OCI-LY7 (cell line): ENCODE data around the gene RPL29. TPM values are rescaled to one million over a fixed set of nuclear protein-coding genes. Genes with fewer than 3 reads are reported as not detected.

Source experiments
- Bru-seq: library from RNA; stranded (reverse); fragments of 400-500 nt; gene quantifications from one replicate; lab custom pipeline; 2021; lab: Mats Ljungman, UMichigan
- BruChase-seq, 2 experiments: library from RNA; stranded (reverse); fragments of 400-500 nt; gene quantifications; one replicate each; lab custom pipeline; 2021; lab: Mats Ljungman, UMichigan
- BruUV-seq: library from RNA; stranded (reverse); fragments of 400-500 nt; replicated peaks from 2 replicates; lab custom pipeline; 2021; lab: Mats Ljungman, UMichigan
- CTCF ChIA-PET: fragments of 300-600 bp; sonication (Branson Sonifier 250); formaldehyde crosslinking; loops from one replicate; lab custom pipeline; 2022; ENCODE audit warnings: antibody characterized with exemption; ENCODE audit not compliant: unreplicated experiment; lab: Charles Lee
- POLR2A ChIA-PET: fragments of 300-600 bp; sonication (Branson Sonifier 250); formaldehyde crosslinking; loops from one replicate; lab custom pipeline; 2022; ENCODE audit warnings: antibody characterized with exemption; lab: Charles Lee
- DNase-seq: peaks from one replicate; pipeline ENCODE4 v3.0.0-alpha.2; 2015; ENCODE audit warnings: low spot score
- H2AFZ ChIP-seq: fragments of 200-600 bp; sonication (generic), shearing (Covaris generic); 2 replicates; pipeline ENCODE4 v1.6.1; 2014; ENCODE audit warnings: mild to moderate bottlenecking, antibody characterized with exemption, low read length, moderate library complexity
- H3K27ac ChIP-seq: fragments of 200-600 bp; sonication (generic); 2 replicates; pipeline ENCODE4 v1.5.1; 2014; ENCODE audit warnings: mixed run types, low read depth, mild to moderate bottlenecking, moderate library complexity, low read length, inconsistent platforms; ENCODE audit not compliant: poor library complexity, severe bottlenecking
- H3K36me3 ChIP-seq: fragments of 200-600 bp; sonication (generic); 2 replicates; pipeline ENCODE4 v1.6.1; 2014; ENCODE audit warnings: mild to moderate bottlenecking, antibody characterized with exemption, low read length, moderate library complexity, mixed read lengths; ENCODE audit not compliant: insufficient read depth
- H3K4me1 ChIP-seq: fragments of 200-600 bp; sonication (generic); 2 replicates; pipeline ENCODE4 v1.5.1; 2014; ENCODE audit warnings: mild to moderate bottlenecking, low read length; ENCODE audit not compliant: insufficient read depth, poor library complexity, severe bottlenecking
- H3K4me2 ChIP-seq: fragments of 200-600 bp; sonication (generic); 2 replicates; pipeline ENCODE4 v1.6.1; 2014; ENCODE audit warnings: mild to moderate bottlenecking, low read length
- H3K4me3 ChIP-seq: fragments of 200-600 bp; sonication (generic); 2 replicates; pipeline ENCODE4 v1.5.1; 2014; ENCODE audit warnings: mild to moderate bottlenecking, low read depth, low read length; ENCODE audit not compliant: poor library complexity, severe bottlenecking
- H3K79me2 ChIP-seq: fragments of 200-600 bp; sonication (generic); 2 replicates; pipeline ENCODE4 v1.6.1; 2016; ENCODE audit warnings: low read depth, mild to moderate bottlenecking, low read length, moderate library complexity, mixed read lengths; ENCODE audit not compliant: insufficient read depth
- H3K9me2 ChIP-seq: fragments of 200-600 bp; sonication (generic); 2 replicates; pipeline ENCODE4 v1.6.1; 2016; ENCODE audit warnings: mild to moderate bottlenecking, low read length, mixed read lengths; ENCODE audit not compliant: insufficient read depth
- H3K9me3 ChIP-seq: fragments of 200-600 bp; sonication (generic); 2 replicates; pipeline ENCODE4 v1.6.1; 2014; ENCODE audit warnings: mild to moderate bottlenecking, mixed run types, low read length, mixed read lengths
- H4K20me1 ChIP-seq: fragments of 200-600 bp; sonication (generic); 2 replicates; pipeline ENCODE4 v1.6.1; 2014; ENCODE audit warnings: mild to moderate bottlenecking, antibody characterized with exemption, low read length, moderate library complexity, mixed read lengths; ENCODE audit not compliant: insufficient read depth
- EZH2phosphoT487 ChIP-seq: fragments of 200-600 bp; sonication (generic); IDR thresholded peaks from 2 replicates; pipeline ENCODE4 v1.6.1; 2018; ENCODE audit warnings: low read depth, borderline replicate concordance, mild to moderate bottlenecking, mixed run types, antibody characterized with exemption, low read length, moderate library complexity, mixed read lengths
- intact Hi-C: fragments of 100-400 bp; cut with micrococcal nuclease; formaldehyde crosslinking; loops from one replicate; pipeline ENCODE4 v1.10.0; 2022; ENCODE audit not compliant: unreplicated experiment
- long read RNA-seq: library from polyadenylated mRNA; stranded (forward); transcript quantifications from one replicate; pipeline ENCODE4 v2.0.0, GENCODE V29; 2022
- total RNA-seq, 2 experiments: library from RNA; depleted of rRNA in 1 of 2; stranded (reverse); fragments of >200 nt in 1 of 2; shearing (Covaris generic) in 1 of 2; gene quantifications; 2 replicates each; pipeline ENCODE4 v1.2.3, GENCODE V29; 2014 to 2022
- TF ChIP-seq, protein P1 (sequence below): fragments of 200-600 bp; sonication (generic); conservative IDR thresholded peaks from 2 replicates; pipeline ENCODE4 v1.5.1; 2014; ENCODE audit warnings: mild to moderate bottlenecking, antibody characterized with exemption, low read length, moderate library complexity, mixed read lengths

RPL29 gene
- total RNA-seq (2014; rRNA removed; shearing (Covaris generic)) (1,739 and 1,781 TPM in 2 replicates), total RNA-seq (2022) (1,513 and 1,535 TPM in 2 replicates), Bru-seq, nascent RNA (percentile 100 among the genes with signal in this experiment), BruChase-seq, experiment 1, labeled RNA remaining after a 6-hour chase (percentile 100 among the genes with signal in this experiment), BruChase-seq, experiment 2, labeled RNA remaining after a 2-hour chase (percentile 99 among the genes with signal in this experiment)
- long read RNA-seq, transcript RPL29-201 (4 exons, 723 nt) = major isoform, 233 of 280 reads
- long read RNA-seq, partial matches to known transcripts = 37 of 280 reads
- long read RNA-seq, other reads (novel, unspliced or antisense) = 4 of 280 reads

DNA sequence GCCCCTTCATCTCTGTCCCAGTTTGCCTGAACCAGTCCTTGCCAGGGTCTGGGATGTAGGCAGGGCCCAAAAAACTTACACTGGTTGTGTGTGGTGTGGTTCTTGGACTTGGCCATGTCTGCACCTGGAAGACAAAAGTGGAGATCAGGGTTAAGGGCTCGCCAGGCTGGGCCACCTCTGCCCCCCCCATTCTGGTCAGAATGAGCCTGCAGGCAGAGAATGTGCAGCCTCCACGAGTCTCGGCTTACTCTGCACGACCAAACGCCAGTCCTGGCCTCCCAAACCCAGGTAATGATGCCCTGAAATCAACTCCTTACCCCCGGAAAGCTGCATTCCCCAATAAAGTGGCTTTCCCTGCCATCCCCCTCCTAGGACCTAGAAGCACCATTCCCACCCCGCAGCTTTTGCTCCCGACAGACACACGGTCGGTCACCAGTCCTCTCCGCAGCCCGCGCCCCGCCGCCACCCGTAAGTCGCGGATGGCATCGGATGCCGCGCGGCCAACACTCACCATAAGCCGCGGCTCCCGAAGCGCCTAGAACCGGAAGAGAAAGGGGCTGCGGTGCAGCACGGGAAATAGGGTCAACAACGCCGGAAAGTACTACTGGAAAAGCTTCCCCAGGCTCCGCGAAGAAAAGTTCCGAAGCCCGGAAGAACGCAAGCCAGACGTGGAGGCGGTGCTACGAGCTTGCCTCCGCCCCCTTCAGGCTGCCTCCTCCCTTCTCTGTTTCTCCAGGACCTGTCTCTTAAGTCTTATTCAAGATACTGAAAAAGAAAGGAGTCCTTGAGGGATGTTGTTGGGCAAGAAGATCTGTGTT, at the start of gene RPL29:
Gene RPL29, minus strand, starts transcription at position 550 of the 818 bp plus-strand sequence. Its CDS starts 434 bp downstream, at position 116.
- peaks cover 27% of the 10 kb centered on the region for H3K79me2 ChIP-seq
- DNase-seq = peak; percentile 96
- peak within 1 kb of the TSS; percentile 96 for H3K4me2 ChIP-seq
- CTCF ChIA-PET = no interaction called here
- no peaks in the 10 kb centered on the region for H3K9me3 ChIP-seq
- peaks cover 12% of the 10 kb centered on the region; the same call in 1 of the 2 replicates for H4K20me1 ChIP-seq
- intact Hi-C loops = loop anchor here (1.0 to 2.0 kb wide), 2 partner anchors 21 to 53 kb away; partner anchors contain the start of genes ABHD14A, ABHD14B and PARP3
- H2AFZ ChIP-seq = peak within 1 kb of the TSS; percentile 47; the same call in 1 of the 2 replicates
- no peak for TF ChIP-seq EZH2phosphoT487
- TF ChIP-seq, protein P1, sequence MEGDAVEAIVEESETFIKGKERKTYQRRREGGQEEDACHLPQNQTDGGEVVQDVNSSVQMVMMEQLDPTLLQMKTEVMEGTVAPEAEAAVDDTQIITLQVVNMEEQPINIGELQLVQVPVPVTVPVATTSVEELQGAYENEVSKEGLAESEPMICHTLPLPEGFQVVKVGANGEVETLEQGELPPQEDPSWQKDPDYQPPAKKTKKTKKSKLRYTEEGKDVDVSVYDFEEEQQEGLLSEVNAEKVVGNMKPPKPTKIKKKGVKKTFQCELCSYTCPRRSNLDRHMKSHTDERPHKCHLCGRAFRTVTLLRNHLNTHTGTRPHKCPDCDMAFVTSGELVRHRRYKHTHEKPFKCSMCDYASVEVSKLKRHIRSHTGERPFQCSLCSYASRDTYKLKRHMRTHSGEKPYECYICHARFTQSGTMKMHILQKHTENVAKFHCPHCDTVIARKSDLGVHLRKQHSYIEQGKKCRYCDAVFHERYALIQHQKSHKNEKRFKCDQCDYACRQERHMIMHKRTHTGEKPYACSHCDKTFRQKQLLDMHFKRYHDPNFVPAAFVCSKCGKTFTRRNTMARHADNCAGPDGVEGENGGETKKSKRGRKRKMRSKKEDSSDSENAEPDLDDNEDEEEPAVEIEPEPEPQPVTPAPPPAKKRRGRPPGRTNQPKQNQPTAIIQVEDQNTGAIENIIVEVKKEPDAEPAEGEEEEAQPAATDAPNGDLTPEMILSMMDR = no peak
- H3K27ac ChIP-seq = peak within 1 kb of the TSS; percentile 60
- POLR2A ChIA-PET = interaction anchor here (0.7 to 2.4 kb wide), 5 partner anchors 22 to 61 kb away, joined by 3 to 11 read pairs (median 3); partner anchors contain the start of genes ABHD14B, PARP3 and RRP9
- no peaks in the 10 kb centered on the region for H3K9me2 ChIP-seq
- peaks cover 44% of the 10 kb centered on the region for H3K36me3 ChIP-seq
- peak within 1 kb of the TSS; percentile 96 for H3K4me3 ChIP-seq
- peaks cover 29% of the 10 kb centered on the region for H3K4me1 ChIP-seq
- BruUV-seq = no TSS peak

DNA sequence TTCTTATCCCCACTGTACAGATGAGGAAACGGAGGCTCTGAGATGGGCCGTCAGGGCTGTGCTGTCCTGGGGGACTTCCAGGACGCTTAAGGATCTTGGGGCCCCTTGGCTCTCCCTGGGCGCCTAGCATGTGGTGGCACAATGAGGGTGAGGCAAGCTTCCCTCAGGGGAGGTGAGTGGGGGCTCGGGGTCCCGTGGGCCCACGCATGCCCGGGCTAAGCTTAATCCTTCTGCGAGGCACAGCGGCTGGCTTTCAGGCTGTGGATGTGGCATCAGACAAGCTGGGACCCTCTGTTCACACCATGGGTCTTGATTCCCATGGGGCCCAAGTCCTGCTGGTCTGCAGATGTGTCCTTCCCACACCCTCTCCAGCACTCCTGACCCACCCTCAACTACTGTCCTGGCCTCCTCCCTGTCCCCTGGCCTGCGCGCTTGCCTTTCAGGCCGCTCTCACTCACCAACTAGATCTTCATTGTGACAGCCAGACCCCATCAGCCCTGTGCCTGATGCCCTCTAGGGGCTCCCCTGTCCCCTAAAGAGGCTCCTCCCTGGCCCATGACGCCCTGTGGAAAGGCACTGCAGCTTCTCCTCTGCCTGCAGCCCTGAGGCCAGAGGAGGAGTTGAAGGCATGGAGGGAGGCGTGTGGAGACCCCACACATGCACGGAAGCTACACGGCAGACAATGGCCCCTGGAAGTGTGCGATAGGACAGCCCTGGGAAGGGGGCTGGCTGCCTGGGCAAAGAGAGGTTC, 49.3 kb upstream of the RPL29 start:
- POLR2A ChIA-PET = no interaction called here
- no TSS peak for BruUV-seq
- no peak for TF ChIP-seq EZH2phosphoT487
- TF ChIP-seq, protein P1 = peak; percentile 28; the same call in 1 of the 2 replicates
- DNase-seq = no peak
- Histone ChIP-seq H3K4me3 (no peak overlapping the region), H2AFZ (no peak overlapping the region), H3K27ac (no peak overlapping the region), H3K36me3 (peaks cover 10% of the 10 kb centered on the region; the same call in 1 of the 2 replicates), H4K20me1 (no peaks in the 10 kb centered on the region), H3K9me3 (no peaks in the 10 kb centered on the region), H3K79me2 (no peaks in the 10 kb centered on the region), H3K4me2 (no peak overlapping the region), H3K4me1 (no peaks in the 10 kb centered on the region), H3K9me2 (no peaks in the 10 kb centered on the region)
- CTCF ChIA-PET = no interaction called here
- intact Hi-C loops = no loop called here
